HEK293 (cell line): ENCODE measurements around the gene UBE4B.

Source experiments
- CTCF ChIA-PET: fragments of 350-600 bp; formaldehyde crosslinking; extraction: SDS; loops from one replicate; lab custom pipeline; 2021; ENCODE audit warnings: antibody characterized with exemption; lab: Yijun Ruan, JAX
- POLR2A ChIA-PET: fragments of 300-600 bp; formaldehyde crosslinking; extraction: SDS; loops from one replicate; lab custom pipeline; 2020; ENCODE audit warnings: antibody characterized with exemption, inconsistent platforms; lab: Yijun Ruan, JAX
- H3K27ac ChIP-seq: fragments of 200-500 bp; sonication (Bioruptor generic); 2 replicates; pipeline ENCODE4 v1.5.1; 2014; ENCODE audit warnings: low read depth, low read length, control low read depth, inconsistent platforms; ENCODE audit errors: extremely low read depth
- H3K36me3 ChIP-seq, 2 experiments: fragments of 200-500 bp in 1 of 2; sonication (Bioruptor generic) in 1 of 2; 1 replicate in 1 of 2; 2 replicates in 1 of 2; pipeline ENCODE4 v1.5.1; 2014 to 2017; ENCODE audit warnings: inconsistent platforms in 2 of 2, low read length in 2 of 2; ENCODE audit not compliant: control insufficient read depth in 2 of 2, insufficient read depth in 1 of 2
- H3K4me1 ChIP-seq: fragments of 200-500 bp; sonication (Bioruptor generic); 2 replicates; pipeline ENCODE4 v1.5.1; 2014; ENCODE audit warnings: mild to moderate bottlenecking, low read length, inconsistent platforms; ENCODE audit not compliant: control insufficient read depth, insufficient read depth
- H3K4me3 ChIP-seq: 2 replicates; pipeline ENCODE4 v1.5.1; 2011; ENCODE audit warnings: low read depth, mild to moderate bottlenecking, control low read depth, low read length, moderate library complexity
- H3K9me3 ChIP-seq: fragments of 200-500 bp; sonication (Bioruptor generic); 2 replicates; pipeline ENCODE4 v1.5.1; 2014; ENCODE audit warnings: low read depth, low read length, inconsistent platforms; ENCODE audit not compliant: control insufficient read depth, insufficient read depth
- CTCF ChIP-seq: fragments of 450-650 bp; formaldehyde crosslinking; IDR thresholded peaks from 2 replicates; pipeline ENCODE4 v1.5.1; 2016; ENCODE audit warnings: missing biosample characterization, missing genetic modification characterization
- GLIS2 ChIP-seq: fragments of 450-650 bp; formaldehyde crosslinking; IDR thresholded peaks from 2 replicates; pipeline ENCODE4 v1.5.1; 2016; ENCODE audit warnings: missing biosample characterization, missing genetic modification characterization
- KLF1 ChIP-seq: fragments of 450-650 bp; formaldehyde crosslinking; IDR thresholded peaks from 2 replicates; pipeline ENCODE4 v1.5.1; 2016; ENCODE audit warnings: missing biosample characterization, missing genetic modification characterization
- KLF16 ChIP-seq: fragments of 450-650 bp; formaldehyde crosslinking; IDR thresholded peaks from 2 replicates; pipeline ENCODE4 v1.5.1; 2017; ENCODE audit warnings: missing biosample characterization, missing genetic modification characterization
- KLF9 ChIP-seq: fragments of 450-650 bp; formaldehyde crosslinking; IDR thresholded peaks from 2 replicates; pipeline ENCODE4 v1.5.1; 2016; ENCODE audit warnings: missing biosample characterization, missing genetic modification characterization, low read depth
- PRDM1 ChIP-seq: fragments of 450-650 bp; formaldehyde crosslinking; IDR thresholded peaks from 2 replicates; pipeline ENCODE4; 2016; ENCODE audit warnings: missing biosample characterization, missing genetic modification characterization
- PRDM10 ChIP-seq: fragments of 450-650 bp; formaldehyde crosslinking; IDR thresholded peaks from 2 replicates; pipeline ENCODE4 v1.5.1; 2016; ENCODE audit warnings: missing biosample characterization, missing genetic modification characterization
- ZIC2 ChIP-seq: fragments of 450-650 bp; formaldehyde crosslinking; IDR thresholded peaks from 2 replicates; pipeline ENCODE4 v1.5.1; 2016; ENCODE audit warnings: missing biosample characterization, missing genetic modification characterization
- ZNF10 ChIP-seq: fragments of 450-650 bp; formaldehyde crosslinking; IDR thresholded peaks from 2 replicates; pipeline ENCODE4 v1.5.1; 2017; ENCODE audit warnings: missing biosample characterization, missing genetic modification characterization
- ZNF148 ChIP-seq: fragments of 450-650 bp; formaldehyde crosslinking; IDR thresholded peaks from 2 replicates; pipeline ENCODE4 v1.5.0; 2017; ENCODE audit warnings: missing biosample characterization, missing genetic modification characterization, borderline replicate concordance
- ZNF280C ChIP-seq: fragments of 450-650 bp; formaldehyde crosslinking; IDR thresholded peaks from 2 replicates; pipeline ENCODE4 v1.5.1; 2016; ENCODE audit warnings: missing biosample characterization, missing genetic modification characterization
- ZNF341 ChIP-seq: fragments of 450-650 bp; formaldehyde crosslinking; IDR thresholded peaks from 2 replicates; pipeline ENCODE4; 2016; ENCODE audit warnings: low read depth, missing biosample characterization, missing genetic modification characterization
- ZNF354C ChIP-seq: fragments of 450-650 bp; formaldehyde crosslinking; IDR thresholded peaks from 2 replicates; pipeline ENCODE4 v1.5.1; 2016; ENCODE audit warnings: missing biosample characterization, missing genetic modification characterization, low read depth, borderline replicate concordance
- ZNF37A ChIP-seq: fragments of 450-650 bp; IDR thresholded peaks from 2 replicates; pipeline ENCODE4 v1.5.1; 2018; ENCODE audit warnings: missing biosample characterization, missing genetic modification characterization
- ZNF423 ChIP-seq: fragments of 450-650 bp; formaldehyde crosslinking; IDR thresholded peaks from 2 replicates; pipeline ENCODE4 v1.5.1; 2016; ENCODE audit warnings: missing biosample characterization, missing genetic modification characterization
- ZNF449 ChIP-seq: fragments of 450-650 bp; formaldehyde crosslinking; IDR thresholded peaks from 2 replicates; pipeline ENCODE4 v1.5.1; 2017; ENCODE audit warnings: missing biosample characterization, mild to moderate bottlenecking, missing genetic modification characterization, moderate library complexity
- ZNF510 ChIP-seq: fragments of 450-650 bp; formaldehyde crosslinking; IDR thresholded peaks from 2 replicates; pipeline ENCODE4 v1.5.1; 2018; ENCODE audit warnings: mild to moderate bottlenecking, missing genetic modification characterization, missing biosample characterization; ENCODE audit not compliant: insufficient replicate concordance
- ZNF658 ChIP-seq: fragments of 450-650 bp; formaldehyde crosslinking; IDR thresholded peaks from 2 replicates; pipeline ENCODE4; 2016; ENCODE audit warnings: missing biosample characterization, missing genetic modification characterization
- ZNF692 ChIP-seq: fragments of 450-650 bp; formaldehyde crosslinking; IDR thresholded peaks from 2 replicates; pipeline ENCODE4 v1.5.1; 2016; ENCODE audit warnings: missing biosample characterization, missing genetic modification characterization
- ZNF777 ChIP-seq: fragments of 450-650 bp; formaldehyde crosslinking; IDR thresholded peaks from 2 replicates; pipeline ENCODE4 v1.5.1; 2017; ENCODE audit warnings: missing biosample characterization, missing genetic modification characterization, borderline replicate concordance
- ZSCAN23 ChIP-seq: fragments of 450-650 bp; formaldehyde crosslinking; IDR thresholded peaks from 2 replicates; pipeline ENCODE4 v1.5.1; 2016; ENCODE audit warnings: missing biosample characterization, missing genetic modification characterization

The UBE4B gene

GRCh38 chr1:9993561-9994075, 39.1 kb upstream of the UBE4B start (continued):
- no peak for TF ChIP-seq ZNF449
- no peak for TF ChIP-seq ZNF37A
- no peak for TF ChIP-seq ZNF280C (tag by site-specific recombination)
- TF ChIP-seq ZSCAN23 (tag by site-specific recombination), result no peak

- POLR2A ChIA-PET, result no interaction called here
- H3K36me3 ChIP-seq, result no peaks in the 10 kb centered on the region; a peak in 1 of 3 replicates
- H3K4me1 ChIP-seq, result no peaks in the 10 kb centered on the region
- no peak within 1 kb of the TSS for H3K27ac ChIP-seq
- CTCF ChIA-PET, result no interaction called here
- no peaks in the 10 kb centered on the region for H3K9me3 ChIP-seq
- H3K4me3 ChIP-seq, result peak within 1 kb of the TSS; percentile 36
- TF ChIP-seq ZNF148 (tag by site-specific recombination) (no peak), KLF9 (tag by site-specific recombination) (peak; percentile 41; the same call in 1 of the 2 replicates), GLIS2 (tag by site-specific recombination) (peak; percentile 32; the same call in 1 of the 2 replicates), ZNF354C (no peak), ZNF423 (tag by site-specific recombination) (no peak), ZIC2 (tag by site-specific recombination) (peak; percentile 19; the same call in 1 of the 2 replicates), ZNF341 (tag by site-specific recombination) (no peak), KLF1 (tag by site-specific recombination) (peak; percentile 55), PRDM10 (tag by site-specific recombination) (no peak), ZNF10 (tag by site-specific recombination) (no peak), CTCF (tag by site-specific recombination) (peak; percentile 40; the same call in 1 of the 2 replicates), PRDM1 (tag by site-specific recombination) (no peak), ZNF658 (no peak), ZNF692 (peak; percentile 97), ZNF510 (tag by site-specific recombination) (no peak), ZNF777 (tag by site-specific recombination) (peak; percentile 84), KLF16 (no peak)
Measured at GRCh38 chr1:9996624-9997582, 35.9 kb upstream of the UBE4B start, which contains the start of gene RBP7. RBP7 (plus strand) TSS chr1:9997228; CDS start chr1:9997259, 31 bp downstream.
